Measurements from ENCODE around the gene KRT3.

- no peak for TF ChIP-seq ARNTL (CRISPR knock-in tag; IDR thresholded peaks at IDR 0.05; ENCODE audit: borderline replicate concordance, low read depth)
- no peak for TF ChIP-seq TCF4 (CRISPR knock-in tag; IDR thresholded peaks at IDR 0.05; ENCODE audit: borderline replicate concordance)
- TF ChIP-seq TSHZ2 (CRISPR knock-in tag; IDR thresholded peaks at IDR 0.05): no peak
- no peak for TF ChIP-seq RARB (CRISPR knock-in tag; IDR thresholded peaks at IDR 0.05)
- no peak for TF ChIP-seq CREB5 (CRISPR knock-in tag; IDR thresholded peaks at IDR 0.05; ENCODE audit: low read depth)
- TF ChIP-seq OSR1 (CRISPR knock-in tag; IDR thresholded peaks at IDR 0.05): no peak
Measured at GRCh38 chr12:52789637-52790426, 6.1 kb downstream of the KRT3 start.

All from SK-N-SH treated with all-trans-retinoic acid at 6 μM for 48 hours (cell line).